GM12874 (cell line): ENCODE results near the gene KCNS3.

ENCODE experiments used
- TF ChIP-seq, protein P1 (sequence below): IDR thresholded peaks from 2 replicates; pipeline ENCODE4 v1.5.1; 2011; ENCODE audit warnings: low read depth, mild to moderate bottlenecking, control low read depth, low read length, moderate library complexity; ENCODE audit not compliant: insufficient read depth

The KCNS3 gene

DNA sequence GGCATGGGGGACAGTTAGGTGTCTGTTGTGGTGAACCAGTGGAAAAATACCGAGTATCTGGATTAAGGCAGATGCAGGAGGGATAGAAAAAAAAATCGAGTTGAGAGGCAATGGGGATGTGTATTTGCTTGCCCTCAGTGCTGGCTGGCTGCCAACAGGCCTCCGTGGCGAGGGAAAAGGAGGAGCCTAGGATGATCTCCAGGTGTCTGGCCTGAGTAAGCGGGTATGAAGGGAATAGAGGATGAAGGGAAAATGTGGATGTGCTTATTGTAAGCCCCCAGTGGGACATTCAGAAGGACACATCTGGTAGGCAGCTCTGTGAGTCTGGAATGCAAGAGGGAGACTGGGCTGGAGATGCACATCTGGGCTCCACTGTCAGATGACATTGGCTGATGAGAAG is 22.8 kb downstream of the KCNS3 start:
- TF ChIP-seq, protein P1, sequence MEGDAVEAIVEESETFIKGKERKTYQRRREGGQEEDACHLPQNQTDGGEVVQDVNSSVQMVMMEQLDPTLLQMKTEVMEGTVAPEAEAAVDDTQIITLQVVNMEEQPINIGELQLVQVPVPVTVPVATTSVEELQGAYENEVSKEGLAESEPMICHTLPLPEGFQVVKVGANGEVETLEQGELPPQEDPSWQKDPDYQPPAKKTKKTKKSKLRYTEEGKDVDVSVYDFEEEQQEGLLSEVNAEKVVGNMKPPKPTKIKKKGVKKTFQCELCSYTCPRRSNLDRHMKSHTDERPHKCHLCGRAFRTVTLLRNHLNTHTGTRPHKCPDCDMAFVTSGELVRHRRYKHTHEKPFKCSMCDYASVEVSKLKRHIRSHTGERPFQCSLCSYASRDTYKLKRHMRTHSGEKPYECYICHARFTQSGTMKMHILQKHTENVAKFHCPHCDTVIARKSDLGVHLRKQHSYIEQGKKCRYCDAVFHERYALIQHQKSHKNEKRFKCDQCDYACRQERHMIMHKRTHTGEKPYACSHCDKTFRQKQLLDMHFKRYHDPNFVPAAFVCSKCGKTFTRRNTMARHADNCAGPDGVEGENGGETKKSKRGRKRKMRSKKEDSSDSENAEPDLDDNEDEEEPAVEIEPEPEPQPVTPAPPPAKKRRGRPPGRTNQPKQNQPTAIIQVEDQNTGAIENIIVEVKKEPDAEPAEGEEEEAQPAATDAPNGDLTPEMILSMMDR, result no peak

DNA sequence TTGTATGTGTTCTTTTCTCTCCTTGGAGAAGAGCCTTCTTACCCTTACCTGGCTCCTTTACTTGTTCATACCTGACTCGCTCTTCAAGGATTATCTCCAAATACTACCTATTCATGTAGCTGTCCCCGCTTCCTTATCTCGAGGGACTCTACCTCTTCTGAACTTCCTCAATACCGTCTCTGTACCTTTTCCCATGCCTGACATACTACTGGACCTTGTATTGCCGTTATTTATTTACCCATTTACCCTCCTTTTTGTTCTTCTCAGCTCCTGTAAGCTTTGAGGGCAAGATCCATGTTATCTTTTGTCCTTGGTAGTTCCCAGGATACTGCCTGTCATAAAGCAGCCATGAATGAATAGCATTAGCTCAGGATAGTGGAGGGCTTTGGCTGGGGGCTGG is 32.5 kb downstream of the KCNS3 start:
- TF ChIP-seq, protein P1, result no peak

DNA sequence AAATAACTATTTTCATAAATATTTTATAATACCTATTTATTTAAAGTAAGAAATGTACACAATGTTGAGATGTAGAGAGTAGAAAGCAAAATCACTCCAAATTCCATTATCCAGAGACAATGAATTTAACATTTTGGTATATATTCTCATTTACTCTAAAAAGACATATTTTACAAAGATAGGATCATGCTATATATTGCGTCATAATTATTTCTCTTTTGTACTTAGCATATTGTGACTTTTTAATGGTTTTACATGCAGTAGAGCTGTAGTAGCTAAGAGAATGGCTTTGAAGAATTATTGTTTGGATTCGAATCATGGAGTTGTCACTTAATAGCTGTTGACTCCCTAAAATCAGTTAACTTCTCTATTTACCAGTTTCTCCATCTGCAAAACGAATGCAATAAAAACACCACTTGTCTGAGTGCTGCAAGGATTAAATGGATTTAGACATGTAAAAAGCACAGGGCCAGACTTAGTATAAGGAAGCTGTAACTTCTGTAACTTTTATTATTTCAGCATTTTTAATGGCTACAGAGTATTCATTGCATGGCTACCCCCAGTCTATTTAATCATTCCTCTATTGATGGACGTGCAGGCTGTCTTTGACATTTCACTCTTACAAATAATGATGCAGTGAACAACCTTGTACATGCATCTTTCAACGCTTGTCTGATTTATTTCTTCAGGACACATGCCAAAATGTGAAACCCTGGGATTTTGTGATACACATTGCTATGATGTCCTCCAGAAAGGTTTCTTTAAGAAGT is 33.2 kb downstream of the KCNS3 start:
- TF ChIP-seq, protein P1, result no peak

DNA sequence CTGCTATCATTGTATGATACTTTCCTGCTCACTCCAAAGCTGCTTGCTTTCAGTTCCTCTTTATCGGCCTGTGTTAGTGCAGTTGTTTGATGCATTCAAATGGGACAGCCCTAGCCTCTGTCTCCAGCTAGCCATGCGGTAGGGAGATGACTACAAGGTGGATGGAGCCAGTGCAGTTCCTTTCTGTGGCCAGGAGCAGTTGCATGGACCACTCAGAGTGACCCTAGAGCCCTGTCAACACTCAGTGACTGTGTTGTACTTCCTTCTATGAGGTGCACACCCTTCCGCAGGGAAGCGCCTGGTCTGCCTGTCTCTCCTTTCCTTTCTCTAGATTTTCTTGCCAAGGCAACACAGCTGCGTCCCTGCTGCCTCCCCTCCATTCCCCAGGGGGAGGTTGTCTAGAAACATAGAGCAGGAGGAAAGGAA is 33.8 kb downstream of the KCNS3 start:
- TF ChIP-seq, protein P1, result no peak

DNA sequence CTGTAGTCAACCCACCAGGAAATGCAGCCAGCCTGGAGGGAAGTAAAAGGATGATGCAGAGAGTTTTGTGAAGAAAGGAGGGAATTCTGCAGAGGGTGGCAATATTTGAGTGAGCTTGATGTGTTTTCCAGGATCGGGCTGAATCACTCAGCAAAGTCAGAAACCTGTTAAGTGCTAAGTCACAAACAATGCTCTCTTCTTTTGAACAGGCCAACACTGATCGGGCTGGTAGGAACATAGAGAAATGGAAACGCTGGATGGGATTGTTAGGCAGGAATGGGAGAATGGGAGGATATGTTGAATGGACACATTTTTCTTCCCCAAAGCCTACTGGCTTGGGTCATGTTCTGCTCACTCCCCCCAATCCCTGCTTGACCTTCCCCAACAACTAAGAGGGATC is 36.6 kb downstream of the KCNS3 start:
- TF ChIP-seq, protein P1, result no peak

DNA sequence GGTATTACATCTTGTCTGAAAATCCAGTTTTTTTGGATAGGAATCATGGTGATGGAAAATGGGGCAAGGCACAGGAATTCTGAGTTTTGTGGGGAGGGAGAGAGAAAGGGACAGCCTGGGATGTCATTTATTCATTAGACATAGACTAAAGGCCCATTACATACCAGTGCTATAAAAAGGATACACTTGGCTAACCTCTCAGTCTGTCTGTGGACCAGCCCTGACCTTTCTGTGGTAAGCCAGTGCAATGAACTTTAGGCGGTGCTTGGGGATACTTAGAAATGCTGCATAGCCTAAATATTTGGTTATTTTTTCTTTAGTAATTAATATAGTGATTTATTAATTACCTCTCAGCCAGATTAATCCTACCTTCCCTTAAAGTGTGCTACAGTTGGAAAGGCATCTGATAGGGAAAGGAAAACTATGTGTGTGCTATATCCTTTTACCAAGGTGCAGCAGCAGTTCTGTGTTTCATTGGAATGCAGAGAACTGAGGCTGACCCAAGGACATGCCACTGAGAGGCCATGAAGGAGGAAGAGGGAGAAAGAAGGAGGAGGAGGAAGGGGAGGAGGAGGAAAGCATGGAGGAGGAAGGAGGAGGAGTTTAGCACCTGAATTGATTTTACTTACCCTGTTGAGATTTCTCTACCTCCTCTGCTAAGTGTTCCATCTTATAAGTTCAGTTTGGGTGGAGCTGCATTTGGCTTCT is 37.5 kb downstream of the KCNS3 start:
- TF ChIP-seq, protein P1, result no peak

DNA sequence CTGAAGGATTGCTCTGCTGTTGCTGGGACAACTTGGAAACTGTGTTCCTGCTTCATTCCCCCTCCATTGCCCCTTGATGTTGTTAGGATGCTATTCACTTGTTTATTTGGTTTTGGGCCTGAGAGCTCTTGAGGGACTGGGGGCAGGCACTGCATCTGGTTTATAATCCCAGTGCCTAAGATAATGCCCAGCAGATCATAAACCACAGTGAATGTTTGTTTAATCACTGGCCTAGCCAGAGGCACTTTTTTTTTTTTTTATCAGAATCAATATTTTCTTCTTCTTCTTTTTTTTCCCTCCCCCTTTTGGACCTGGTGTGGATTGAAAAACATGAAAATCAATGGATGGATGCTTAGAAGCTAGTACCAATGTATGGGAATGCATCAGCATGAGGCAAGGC is 38.1 kb downstream of the KCNS3 start:
- TF ChIP-seq, protein P1, result no peak
